ENCODE measurements around the gene RPS6KA2.

RPS6KA2 gene

GRCh38 chr6:166567107-166567506 is 59.9 kb downstream of the RPS6KA2 start:
- DNase-seq = no peak

GRCh38 chr6:166566026-166567011 is 60.7 kb downstream of the RPS6KA2 start:
- no peak for DNase-seq

- DNase-seq = no peak
These were observed 61.7 kb downstream of the RPS6KA2 start for GRCh38 chr6:166565084-166565967.

- DNase-seq = no peak
These were observed 63.2 kb downstream of the RPS6KA2 start for GRCh38 chr6:166563805-166564204.

GRCh38 chr6:166563200-166563599 is 63.9 kb downstream of the RPS6KA2 start:
- no peak for DNase-seq

- DNase-seq = no peak
These were observed 64.3 kb downstream of the RPS6KA2 start for GRCh38 chr6:166562726-166563125.

GRCh38 chr6:166561771-166562359 is 65.2 kb downstream of the RPS6KA2 start:
- no peak for DNase-seq

- DNase-seq = no peak
These were observed 66.8 kb downstream of the RPS6KA2 start for GRCh38 chr6:166560222-166560621.

GRCh38 chr6:166559662-166560061 is 67.4 kb downstream of the RPS6KA2 start:
- no peak for DNase-seq

- DNase-seq = no peak
These were observed 67.8 kb downstream of the RPS6KA2 start for GRCh38 chr6:166559211-166559610.

- no peak for DNase-seq
These were observed 68.7 kb downstream of the RPS6KA2 start for GRCh38 chr6:166558156-166559005.

GRCh38 chr6:166556863-166557322 is 70.2 kb downstream of the RPS6KA2 start:
- DNase-seq = no peak

GRCh38 chr6:166556336-166556735 is 70.7 kb downstream of the RPS6KA2 start:
- no peak for DNase-seq

GRCh38 chr6:166555086-166555485 is 72.0 kb downstream of the RPS6KA2 start:
- DNase-seq = no peak

GRCh38 chr6:166554316-166554715 is 72.7 kb downstream of the RPS6KA2 start:
- no peak for DNase-seq

- DNase-seq = no peak
These were observed 73.3 kb downstream of the RPS6KA2 start for GRCh38 chr6:166553563-166554271.

GRCh38 chr6:166552600-166552999 is 74.5 kb downstream of the RPS6KA2 start:
- no peak for DNase-seq

GRCh38 chr6:166551754-166552495 is 75.1 kb downstream of the RPS6KA2 start:
- DNase-seq = no peak

- DNase-seq = no peak
These were observed 80.4 kb downstream of the RPS6KA2 start for GRCh38 chr6:166546653-166547052.

- DNase-seq = no peak
These were observed 81.7 kb downstream of the RPS6KA2 start for GRCh38 chr6:166545156-166546034.
